ENCODE data around the gene TRIP13.

Gene TRIP13

DNA sequence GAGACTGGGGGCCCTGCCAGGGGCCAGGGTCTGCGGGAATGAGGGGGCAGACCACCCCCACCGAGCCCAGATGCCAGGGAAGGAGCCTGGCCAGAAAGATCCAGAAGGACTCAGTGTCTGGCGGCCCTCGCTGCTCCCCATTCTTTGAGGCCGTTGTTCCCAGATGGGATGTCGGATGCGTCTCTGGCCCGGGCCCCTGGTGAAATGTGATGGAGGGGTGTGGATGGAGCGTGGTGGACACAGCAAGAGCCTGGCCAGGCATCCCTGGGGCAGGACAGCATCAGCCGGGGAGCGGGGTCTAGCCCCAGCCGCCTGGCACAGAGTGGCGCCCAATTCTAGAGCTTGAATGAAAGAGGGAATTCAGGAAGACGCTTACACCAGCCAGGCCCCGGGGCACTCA is 69.7 kb downstream of the TRIP13 start:
- in situ Hi-C loops (cut with HindIII; ENCODE audit: low sequenced_read_pairs), result loop anchor here (10.0 kb wide), 2 partner anchors 82 to 242 kb away; partner anchors contain the start of gene SLC6A19

DNA sequence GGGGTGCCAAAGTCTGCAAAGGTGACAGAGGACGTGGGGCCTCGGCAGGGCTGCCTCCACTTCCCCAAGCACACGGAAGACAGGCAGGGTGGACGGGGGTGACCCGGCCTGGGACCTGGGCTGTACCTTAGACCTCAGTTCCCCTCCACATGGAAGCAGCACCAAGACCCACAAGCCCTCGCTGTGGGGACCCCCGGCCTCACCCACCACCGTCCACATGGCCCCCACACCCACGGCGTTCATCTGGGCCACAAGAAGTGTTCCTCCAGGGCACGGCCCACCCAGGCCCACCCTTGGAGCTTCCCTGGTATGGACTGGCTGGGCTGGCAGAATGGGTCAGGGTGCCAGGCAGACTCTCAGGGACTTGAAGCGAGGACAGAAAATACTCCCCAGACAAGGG is 70.1 kb downstream of the TRIP13 start:
- in situ Hi-C loops (cut with HindIII; ENCODE audit: low sequenced_read_pairs), result loop anchor here (10.0 kb wide), 2 partner anchors 82 to 242 kb away; partner anchors contain the start of gene SLC6A19

DNA sequence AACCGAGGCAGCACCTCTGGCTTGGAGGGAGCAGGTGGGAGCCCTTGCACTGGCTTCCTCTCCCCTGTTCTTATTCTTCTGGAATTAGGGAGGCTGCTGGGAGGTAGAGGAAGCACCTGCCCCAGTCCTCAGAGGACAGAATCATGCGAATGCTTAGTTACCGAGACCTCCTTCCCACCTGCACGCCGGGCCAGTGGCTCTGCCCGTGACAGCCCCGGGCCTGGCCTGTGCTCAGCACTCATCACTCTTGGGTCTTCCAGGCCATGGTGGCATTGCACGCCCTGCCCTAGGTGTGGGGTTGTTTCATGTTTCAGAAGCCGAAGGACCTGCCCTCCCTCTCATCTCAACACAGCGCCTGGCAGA is 70.6 kb downstream of the TRIP13 start:
- in situ Hi-C loops (cut with HindIII; ENCODE audit: low sequenced_read_pairs), result loop anchor here (10.0 kb wide), 2 partner anchors 82 to 242 kb away; partner anchors contain the start of gene SLC6A19

DNA sequence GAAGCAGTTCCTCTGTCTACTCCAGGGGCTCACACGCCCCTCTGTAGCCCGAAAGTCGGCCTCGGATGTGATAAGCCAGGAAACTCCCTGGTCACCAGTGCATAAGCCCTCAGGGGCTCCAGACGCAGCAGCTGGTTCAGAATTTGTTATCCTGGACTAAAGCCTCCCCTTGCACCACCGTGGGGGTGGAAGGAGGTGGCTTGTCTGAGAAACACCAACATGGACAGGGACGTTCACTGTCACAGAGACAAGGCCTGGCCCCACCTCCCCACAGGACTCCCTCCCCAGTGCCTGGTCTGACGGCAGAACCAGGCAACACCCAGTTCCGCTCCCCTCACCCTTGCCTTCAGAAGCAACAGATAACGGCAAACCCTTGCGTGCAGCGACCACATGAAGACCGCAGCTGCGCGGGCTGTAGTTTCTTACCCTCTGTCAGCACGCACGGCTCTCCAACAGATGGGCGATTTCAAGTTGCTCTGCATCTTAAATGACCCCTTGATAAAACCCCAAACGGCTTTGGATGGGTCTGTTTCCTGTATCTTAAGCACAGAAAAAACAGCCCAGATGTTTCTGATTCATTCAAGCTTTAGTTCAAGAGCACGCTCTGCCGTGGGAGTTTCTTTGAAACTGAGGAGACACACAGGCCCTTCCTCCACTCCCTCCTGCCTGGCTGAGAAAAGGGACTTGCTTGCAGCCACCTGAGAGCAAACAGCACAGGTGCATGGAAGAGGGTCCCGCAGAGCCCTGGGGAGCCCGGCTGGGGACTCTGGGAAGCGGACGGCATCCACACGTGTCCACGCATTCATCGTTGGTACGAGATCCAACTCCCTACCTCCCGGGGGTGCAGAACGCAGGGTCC is 71.2 kb downstream of the TRIP13 start:
- in situ Hi-C loops (cut with HindIII; ENCODE audit: low sequenced_read_pairs), result loop anchor here (10.0 kb wide), 2 partner anchors 81 to 241 kb away; partner anchors contain the start of gene SLC6A19

DNA sequence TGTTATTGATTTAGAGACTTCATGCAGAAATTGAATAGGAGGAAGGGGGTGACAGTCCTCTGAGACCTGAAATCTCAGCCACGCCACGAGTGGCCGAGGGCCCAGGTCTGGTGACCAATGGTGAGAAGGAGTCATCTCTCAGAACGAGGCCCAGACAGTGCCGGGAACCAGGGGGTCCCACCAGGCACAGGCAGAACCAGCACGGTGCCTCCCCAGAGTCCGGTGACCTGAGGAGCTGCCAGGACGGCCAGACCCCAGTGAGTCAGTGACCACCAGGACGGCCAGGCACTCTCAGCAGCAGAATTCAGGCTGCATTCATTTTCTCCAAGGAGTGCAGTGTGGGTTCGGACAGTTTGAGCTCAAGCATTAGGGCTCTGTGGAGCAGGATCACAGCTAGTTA is 72.1 kb downstream of the TRIP13 start:
- in situ Hi-C loops (cut with HindIII; ENCODE audit: low sequenced_read_pairs), result loop anchor here (10.0 kb wide), 2 partner anchors 80 to 240 kb away; partner anchors contain the start of gene SLC6A19

DNA sequence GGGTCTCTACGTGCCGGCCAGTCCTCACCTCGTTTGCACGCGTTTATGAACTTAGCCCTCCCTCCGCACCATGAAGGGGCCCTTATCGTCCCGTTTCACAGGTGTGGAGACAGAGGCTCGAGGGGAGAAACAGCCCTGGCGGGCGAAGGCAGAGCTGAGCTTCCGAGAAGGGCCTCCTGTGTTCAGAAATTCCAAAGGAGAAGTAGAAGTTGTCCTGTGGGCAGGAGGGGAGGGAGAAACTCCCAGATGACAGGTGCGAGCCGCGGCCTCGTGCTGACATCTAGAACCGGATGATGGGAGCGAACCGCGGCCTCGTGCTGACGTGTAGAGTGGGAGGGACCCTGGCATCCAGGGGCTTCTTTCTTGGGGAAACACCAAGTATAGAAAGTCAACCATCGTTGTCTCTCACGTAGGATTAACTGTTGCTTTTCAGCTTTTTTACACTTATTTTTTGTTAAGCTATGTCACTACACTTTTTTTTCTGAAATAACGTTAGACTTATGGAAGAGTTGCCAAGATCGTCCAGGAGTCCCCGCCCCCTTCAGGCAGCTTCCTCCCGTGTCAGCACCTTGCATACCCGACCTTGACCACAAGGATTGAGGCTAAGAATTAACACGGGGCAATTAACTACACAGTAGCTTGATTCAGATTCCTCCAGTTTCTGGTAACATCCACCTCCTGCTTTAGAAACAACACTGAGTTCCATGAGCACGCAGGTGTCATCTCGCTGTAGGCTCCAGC is 73.1 kb downstream of the TRIP13 start:
- in situ Hi-C loops (cut with HindIII; ENCODE audit: low sequenced_read_pairs), result loop anchor here (10.0 kb wide), 2 partner anchors 79 to 239 kb away; partner anchors contain the start of gene SLC6A19

DNA sequence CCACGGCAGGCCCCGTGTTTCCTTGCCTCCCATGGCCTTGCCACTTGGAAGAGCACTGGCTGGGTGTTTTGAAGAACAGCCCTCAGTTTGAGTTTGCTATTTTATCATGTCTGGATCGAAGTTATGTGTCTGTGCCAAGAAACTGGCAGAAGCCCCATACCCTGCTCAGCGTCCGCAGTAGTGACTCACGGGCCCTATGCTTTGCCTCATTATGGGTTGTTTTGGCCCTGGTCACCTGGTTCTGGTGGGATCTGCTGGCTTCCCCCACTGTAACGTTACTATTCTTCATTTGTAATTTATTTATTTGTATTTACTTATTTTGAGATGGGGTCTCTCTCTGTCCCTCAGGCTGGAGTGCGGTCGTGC is 73.6 kb downstream of the TRIP13 start:
- in situ Hi-C loops (cut with HindIII; ENCODE audit: low sequenced_read_pairs), result loop anchor here (10.0 kb wide), 2 partner anchors 78 to 238 kb away; partner anchors contain the start of gene SLC6A19

DNA sequence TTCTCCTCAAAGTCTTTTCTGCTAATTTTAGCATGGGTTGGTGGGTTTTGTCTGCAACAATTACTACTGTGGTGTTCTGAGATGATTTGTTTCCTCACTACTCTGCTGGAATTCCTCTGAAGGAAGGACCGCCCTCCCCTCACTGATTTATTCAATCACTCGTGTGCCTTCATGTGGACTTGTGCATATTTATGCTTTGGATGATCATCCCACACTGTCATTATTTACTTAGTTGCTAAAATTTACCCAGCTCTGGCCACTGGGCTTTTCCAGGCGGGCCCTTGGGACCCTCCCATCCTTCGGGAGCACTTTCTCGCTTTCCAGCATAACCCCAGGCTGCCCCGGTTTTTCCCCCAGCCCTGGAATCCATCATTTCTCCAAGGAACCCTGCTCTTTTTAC is 74.3 kb downstream of the TRIP13 start:
- in situ Hi-C loops (cut with HindIII; ENCODE audit: low sequenced_read_pairs), result loop anchor here (10.0 kb wide), 2 partner anchors 78 to 238 kb away; partner anchors contain the start of gene SLC6A19

All from endothelial cell of hepatic sinusoid (primary cell).